GM21390 (cell line): Measurements from ENCODE around the gene ADRM1.

Experiments used
- ATAC-seq: cut with Tn5 transposase; IDR thresholded peaks from one replicate; pipeline ENCODE4 v1.9.1; 2021; ENCODE audit not compliant: unreplicated experiment

The ADRM1 gene

GRCh38 chr20:62277253-62277652, 25.5 kb upstream of the ADRM1 start:
- ATAC-seq: no peak

- no peak for ATAC-seq
Measured at GRCh38 chr20:62280303-62280702, 22.5 kb upstream of the ADRM1 start.

DNA sequence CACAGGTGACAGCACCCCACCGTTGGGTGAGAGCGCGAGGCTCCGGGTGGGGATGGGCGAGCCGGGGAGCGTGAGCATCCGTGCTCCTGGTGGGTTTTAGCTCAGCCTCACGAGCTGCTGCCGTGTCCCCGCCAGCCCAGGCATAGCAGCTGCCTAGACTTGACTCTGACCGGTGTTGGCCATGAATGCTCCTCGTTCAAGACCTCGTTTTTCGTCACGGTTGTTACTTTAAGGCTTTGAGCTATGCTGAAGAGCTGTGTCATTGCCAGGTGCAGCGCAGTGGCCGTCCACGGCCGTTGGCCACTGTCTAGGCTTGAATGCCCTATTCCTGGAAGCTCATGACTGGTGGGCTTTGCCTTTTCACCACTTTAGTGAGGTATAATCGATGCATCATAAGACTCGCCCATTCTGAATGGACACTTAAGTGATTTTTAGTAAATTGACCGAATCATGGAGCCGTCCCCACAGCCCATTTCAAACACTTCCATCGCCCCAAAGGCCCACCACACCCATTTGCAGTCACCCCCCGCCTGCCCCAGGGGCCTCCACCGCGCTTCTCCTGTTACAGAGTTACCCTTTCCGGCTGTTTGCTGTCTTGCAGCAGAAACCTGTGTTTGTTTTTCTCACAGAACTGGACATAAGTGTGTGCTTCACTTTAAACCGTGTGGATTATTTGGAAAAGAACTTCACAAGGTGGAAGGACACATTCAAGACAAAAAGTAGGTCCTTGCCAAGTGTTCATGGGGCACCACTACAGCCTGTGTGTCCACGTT, 21.4 kb upstream of the ADRM1 start:
- no peak for ATAC-seq

DNA sequence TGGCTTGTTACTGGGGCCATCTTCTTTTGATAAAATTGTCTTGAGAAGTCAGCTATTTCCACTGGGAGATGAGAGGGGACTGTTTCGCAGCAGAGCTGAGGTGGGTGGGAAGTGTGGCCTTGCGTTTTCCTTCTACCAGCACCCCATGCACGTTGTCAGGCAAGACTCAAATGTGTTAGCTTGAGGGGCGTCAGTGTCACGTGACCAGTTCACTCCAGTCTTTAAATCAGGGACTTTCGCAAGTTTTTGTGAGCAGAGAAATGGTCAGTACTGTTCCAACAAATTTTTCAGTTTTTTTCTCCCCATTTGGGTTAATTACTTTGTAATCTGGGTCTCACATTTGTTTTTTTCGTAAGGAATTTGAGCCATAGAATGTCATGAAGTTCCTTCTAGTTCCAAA, 20.7 kb upstream of the ADRM1 start:
- no peak for ATAC-seq

GRCh38 chr20:62282877-62283503, 19.8 kb upstream of the ADRM1 start:
- no peak for ATAC-seq

DNA sequence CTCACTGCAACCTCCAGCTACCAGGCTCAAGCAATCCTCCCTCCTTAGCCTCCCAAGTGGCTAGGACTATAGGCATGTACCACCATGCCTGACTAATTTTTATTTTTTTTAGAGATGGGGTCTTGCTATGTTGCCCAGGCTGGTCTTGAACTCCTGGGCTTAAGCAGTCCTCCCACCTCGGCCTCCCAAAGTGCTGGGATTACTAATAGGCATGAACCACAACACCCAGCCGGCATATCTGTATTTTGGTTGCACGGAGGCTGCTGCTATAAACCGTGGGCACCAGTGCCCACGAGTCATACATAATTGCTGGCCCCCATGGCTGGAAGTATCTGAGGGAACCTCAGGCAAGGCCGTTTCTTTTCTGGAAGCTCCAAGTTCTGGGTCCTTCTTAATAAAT, 18.3 kb upstream of the ADRM1 start:
- ATAC-seq: no peak

GRCh38 chr20:62285151-62285550, 17.6 kb upstream of the ADRM1 start:
- ATAC-seq: no peak

DNA sequence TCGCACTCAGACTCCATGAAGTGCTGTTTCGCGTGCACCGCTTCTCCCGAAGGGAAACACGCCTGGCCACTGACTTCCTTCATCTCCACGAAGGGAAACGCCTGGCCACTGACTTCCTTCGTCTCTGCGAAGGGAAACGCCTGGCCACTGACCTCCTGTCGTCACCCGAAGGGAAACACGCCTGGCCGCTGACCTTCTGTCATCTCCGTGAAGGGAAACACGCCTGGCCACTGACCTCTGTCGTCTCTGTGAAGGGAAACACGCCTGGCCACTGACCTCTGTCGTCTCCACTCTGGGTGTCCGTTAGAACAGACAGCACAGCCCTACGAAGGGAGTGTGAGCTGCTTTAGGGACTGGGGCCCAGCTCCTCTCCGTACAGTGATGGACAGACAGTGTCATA, 17.1 kb upstream of the ADRM1 start:
- no peak for ATAC-seq

GRCh38 chr20:62286493-62287064, 16.2 kb upstream of the ADRM1 start:
- no peak for ATAC-seq

GRCh38 chr20:62287129-62287528, 15.7 kb upstream of the ADRM1 start:
- ATAC-seq: no peak

DNA sequence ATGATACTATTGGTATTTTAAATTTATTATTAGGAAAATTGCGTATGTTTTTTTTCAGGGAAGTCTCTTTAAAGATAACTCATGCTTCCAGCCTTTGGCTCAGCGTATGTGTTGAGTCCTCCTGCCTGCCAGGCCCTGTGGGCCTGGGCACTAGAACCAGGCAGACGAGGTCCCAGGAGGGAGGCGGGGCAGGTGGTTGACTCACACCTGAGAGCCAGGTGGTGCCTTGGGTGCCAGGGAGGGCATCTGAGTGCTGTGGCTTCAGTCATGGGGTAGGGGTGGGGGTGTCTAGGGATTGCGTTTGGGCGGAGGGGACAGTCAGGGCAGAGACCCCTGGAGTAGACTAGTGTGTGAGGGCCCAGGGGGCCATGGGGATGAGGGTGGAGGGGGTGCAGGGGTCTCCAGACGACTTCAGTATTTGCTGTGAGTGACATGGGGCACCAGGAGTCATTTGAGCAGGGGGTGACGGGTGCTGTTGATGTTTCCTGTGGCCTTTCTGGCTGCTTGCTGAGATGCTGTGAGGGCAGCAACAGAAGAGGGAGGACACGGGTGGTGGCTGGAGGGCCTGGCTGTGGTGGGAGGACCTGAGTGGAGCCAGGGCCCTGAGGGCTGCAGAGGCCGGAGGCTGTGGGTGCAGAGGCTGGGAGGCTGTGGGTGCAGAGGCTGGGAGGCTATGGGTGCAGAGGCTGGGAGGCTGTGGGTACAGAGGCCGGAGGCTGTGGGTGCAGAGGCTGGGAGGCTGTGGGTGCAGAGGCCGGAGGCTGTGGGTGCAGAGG, 14.8 kb upstream of the ADRM1 start:
- no peak for ATAC-seq

GRCh38 chr20:62288535-62289105, 14.2 kb upstream of the ADRM1 start:
- ATAC-seq: no peak

DNA sequence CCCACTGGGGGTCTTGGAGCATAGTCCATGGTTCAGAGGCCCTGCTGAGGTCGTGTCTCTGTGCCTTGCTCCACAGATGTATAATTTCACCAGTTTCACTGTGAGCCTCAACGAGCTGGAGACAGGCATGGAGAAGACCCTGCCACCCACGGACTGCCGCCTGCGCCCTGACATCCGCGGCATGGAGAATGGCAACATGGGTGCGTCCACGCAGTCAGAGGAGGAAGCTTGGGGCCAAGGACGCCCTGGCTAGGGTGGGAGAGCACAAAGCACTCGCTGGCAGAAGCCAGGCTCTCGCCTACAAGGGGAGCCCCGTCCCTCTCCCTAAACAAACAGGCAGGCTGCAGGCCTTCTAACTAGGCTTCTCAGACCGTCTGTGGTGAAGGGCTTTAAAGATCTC, 13.7 kb upstream of the ADRM1 start:
- no peak for ATAC-seq

DNA sequence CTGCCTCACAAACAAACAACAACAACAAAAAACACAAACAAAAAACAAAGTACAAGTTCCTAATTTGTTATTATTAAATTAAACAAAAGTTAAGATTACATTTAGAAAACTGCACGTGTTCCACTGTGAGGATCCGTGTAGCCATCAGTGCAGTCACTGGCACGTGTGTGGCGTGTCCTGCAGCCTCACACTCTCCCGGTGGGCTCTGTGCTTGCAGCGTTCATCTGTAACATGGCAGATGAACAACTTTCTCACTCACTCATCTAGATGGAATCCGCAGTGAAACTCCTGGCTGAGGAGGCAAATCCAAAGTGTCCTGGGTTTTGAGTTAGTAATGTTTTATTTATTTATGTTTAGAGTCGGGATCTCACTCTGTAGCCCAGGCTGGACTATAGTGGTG, 12.9 kb upstream of the ADRM1 start:
- no peak for ATAC-seq

DNA sequence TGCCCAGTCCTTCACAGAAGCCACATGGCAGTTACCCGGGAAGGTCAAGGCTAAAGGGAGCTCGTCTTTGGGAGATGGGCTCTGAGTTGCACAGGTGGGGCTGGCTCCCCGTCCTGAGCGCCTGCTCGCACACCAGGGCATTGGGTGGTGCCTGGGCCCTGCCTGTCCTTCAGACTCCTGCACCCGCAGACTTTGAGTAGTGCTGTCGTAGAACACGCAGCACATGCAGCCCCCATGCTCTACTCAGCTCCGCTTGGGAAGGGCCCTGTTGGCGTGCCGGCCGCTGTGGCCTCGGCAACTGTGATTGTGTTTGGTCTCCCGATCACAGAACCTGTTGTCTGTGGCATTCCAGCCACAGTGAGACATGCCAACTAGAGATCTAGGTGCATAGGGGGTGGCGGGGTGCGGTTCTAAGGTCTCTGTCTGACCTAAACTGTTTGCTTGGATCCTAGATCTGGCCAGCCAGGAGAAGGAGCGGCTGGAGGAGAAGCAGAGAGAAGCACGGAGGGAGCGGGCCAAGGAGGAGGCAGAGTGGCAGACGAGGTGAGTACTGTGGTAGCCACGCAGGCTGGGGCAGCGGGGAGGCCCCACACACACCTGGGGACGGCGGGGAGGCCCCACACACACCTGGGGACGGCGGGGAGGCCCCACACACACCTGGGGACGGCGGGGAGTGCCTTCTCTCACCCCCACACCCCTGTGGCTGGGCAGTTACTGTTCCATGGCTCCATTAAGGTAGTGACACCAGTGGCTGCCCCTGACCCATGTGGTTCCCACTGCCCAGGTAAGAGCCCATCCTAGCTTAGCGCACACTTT, 11.3 kb upstream of the ADRM1 start:
- ATAC-seq: no peak

GRCh38 chr20:62292108-62292507, 10.7 kb upstream of the ADRM1 start:
- ATAC-seq: no peak

GRCh38 chr20:62293111-62293784, 9.5 kb upstream of the ADRM1 start:
- ATAC-seq: no peak

- ATAC-seq: no peak
Measured at GRCh38 chr20:62293946-62294345, 8.9 kb upstream of the ADRM1 start.

GRCh38 chr20:62294516-62294915, 8.3 kb upstream of the ADRM1 start:
- no peak for ATAC-seq
